Activated CD4-positive, alpha-beta T cell treated with anti-CD3 and anti-CD28 coated beads, Interleukin-2, Interleukin-6, amounts not matched to agents 100 ng/mL and 50 ng/mL, durations not matched to agents 16 hours and 8 hours (primary cell): ENCODE data around the gene GLYR1.
A peak's percentile ranks its signal among the peaks of the same experiment; 100 is the strongest.

Source experiments
- DNase-seq: peaks from one replicate; pipeline ENCODE4 v3.0.0-alpha.2; 2020

GLYR1 gene

GRCh38 chr16:4879049-4879448 is 32.0 kb upstream of the GLYR1 start:
- DNase-seq = no peak

- no peak for DNase-seq
These were observed 30.2 kb upstream of the GLYR1 start for GRCh38 chr16:4877380-4877685.

GRCh38 chr16:4876646-4877379 is 29.7 kb upstream of the GLYR1 start:
- no peak for DNase-seq

GRCh38 chr16:4874666-4875065 is 27.6 kb upstream of the GLYR1 start:
- DNase-seq = no peak

- DNase-seq = no peak
These were observed 26.0 kb upstream of the GLYR1 start for GRCh38 chr16:4873091-4873490.

- DNase-seq = no peak
These were observed 24.0 kb upstream of the GLYR1 start for GRCh38 chr16:4871071-4871470.

GRCh38 chr16:4870138-4870671 is 23.1 kb upstream of the GLYR1 start:
- DNase-seq = no peak

- no peak for DNase-seq
These were observed 22.2 kb upstream of the GLYR1 start for GRCh38 chr16:4869147-4869805.

GRCh38 chr16:4868535-4868934 is 21.4 kb upstream of the GLYR1 start:
- no peak for DNase-seq

- no peak for DNase-seq
These were observed 20.9 kb upstream of the GLYR1 start for GRCh38 chr16:4868026-4868425.

- no peak for DNase-seq
These were observed 19.5 kb upstream of the GLYR1 start for GRCh38 chr16:4866586-4866985.

GRCh38 chr16:4865231-4865860 is 18.3 kb upstream of the GLYR1 start:
- DNase-seq = no peak

GRCh38 chr16:4864728-4865127 is 17.6 kb upstream of the GLYR1 start:
- DNase-seq = no peak

GRCh38 chr16:4862639-4863038 is 15.6 kb upstream of the GLYR1 start:
- DNase-seq = peak; percentile 11

GRCh38 chr16:4860727-4861342 is 13.7 kb upstream of the GLYR1 start:
- no peak for DNase-seq

- DNase-seq = no peak
These were observed 12.8 kb upstream of the GLYR1 start for GRCh38 chr16:4859900-4860255.

- DNase-seq = no peak
These were observed 12.3 kb upstream of the GLYR1 start for GRCh38 chr16:4859190-4859899.

GRCh38 chr16:4855804-4856203 is 8.7 kb upstream of the GLYR1 start:
- no peak for DNase-seq

GRCh38 chr16:4855371-4855770 is 8.3 kb upstream of the GLYR1 start:
- no peak for DNase-seq

GRCh38 chr16:4852221-4852872 is 5.3 kb upstream of the GLYR1 start:
- DNase-seq = no peak

GRCh38 chr16:4850211-4850610 is 3.1 kb upstream of the GLYR1 start:
- DNase-seq = no peak

- peak; percentile 53 for DNase-seq
These were observed 893 bp upstream of the GLYR1 start for GRCh38 chr16:4847774-4848587.
